Measurements from ENCODE around the gene PTPRZ1. TPM values are rescaled to one million over a fixed set of nuclear protein-coding genes. Genes with fewer than 3 reads are reported as not detected.

The PTPRZ1 gene
- total RNA-seq, 1 donor from 2014 or later = 0.65 TPM

DNA sequence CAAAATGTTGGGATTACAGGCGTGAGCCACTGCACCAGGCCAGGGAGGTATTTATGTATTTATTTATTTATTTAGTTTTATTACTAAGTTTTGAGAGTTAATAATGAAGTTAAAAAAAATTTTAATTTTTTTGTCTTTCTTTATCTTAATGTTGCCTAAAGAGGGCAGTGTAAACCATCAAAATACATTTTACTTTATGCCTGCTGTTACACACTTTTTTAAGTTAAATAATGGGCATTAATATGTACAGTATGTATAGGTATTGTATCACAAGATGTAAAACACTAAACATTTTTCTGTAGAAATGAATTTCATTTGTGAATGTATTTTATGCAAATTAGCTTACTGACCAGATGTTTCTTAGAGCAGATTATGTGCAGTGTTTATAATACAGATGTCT is 141.7 kb downstream of the PTPRZ1 start:
- no peak for DNase-seq
- no peak for ATAC-seq (ENCODE audit: poor library complexity)
- intact Hi-C loops (cut with DNase I) = no loop called here

- intact Hi-C loops (cut with DNase I) = no loop called here
- DNase-seq = no peak
- ATAC-seq (ENCODE audit: poor library complexity) = no peak
These were observed 145.1 kb downstream of the PTPRZ1 start for GRCh38 chr7:122018032-122018431.

DNA sequence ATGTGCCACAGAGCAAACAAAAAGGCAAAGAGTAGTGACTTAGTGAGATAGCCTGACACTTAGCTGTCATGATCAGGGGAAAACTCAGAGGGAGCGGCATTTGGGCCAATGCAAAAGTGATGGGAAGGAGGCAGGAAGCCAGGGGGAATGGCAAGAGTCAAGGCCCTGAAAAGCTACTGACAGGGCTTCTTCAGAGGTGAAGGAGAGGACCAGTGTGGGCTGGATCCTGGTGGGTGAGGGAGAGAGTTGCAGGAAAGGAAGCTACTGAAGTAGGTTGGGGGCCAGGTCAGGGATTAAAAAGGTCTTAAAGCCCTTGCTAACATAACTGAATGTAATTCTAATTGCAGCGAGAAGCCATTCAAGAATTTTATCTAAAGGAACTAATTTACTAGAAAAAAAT is 154.1 kb downstream of the PTPRZ1 start:
- ATAC-seq (ENCODE audit: poor library complexity) (no peak), DNase-seq (no peak)
- intact Hi-C loops (cut with DNase I) = no loop called here

- DNase-seq = no peak
- no peak for ATAC-seq (ENCODE audit: poor library complexity)
- intact Hi-C loops (cut with DNase I) = no loop called here
These were observed 160.7 kb downstream of the PTPRZ1 start for GRCh38 chr7:122033641-122034040.

DNA sequence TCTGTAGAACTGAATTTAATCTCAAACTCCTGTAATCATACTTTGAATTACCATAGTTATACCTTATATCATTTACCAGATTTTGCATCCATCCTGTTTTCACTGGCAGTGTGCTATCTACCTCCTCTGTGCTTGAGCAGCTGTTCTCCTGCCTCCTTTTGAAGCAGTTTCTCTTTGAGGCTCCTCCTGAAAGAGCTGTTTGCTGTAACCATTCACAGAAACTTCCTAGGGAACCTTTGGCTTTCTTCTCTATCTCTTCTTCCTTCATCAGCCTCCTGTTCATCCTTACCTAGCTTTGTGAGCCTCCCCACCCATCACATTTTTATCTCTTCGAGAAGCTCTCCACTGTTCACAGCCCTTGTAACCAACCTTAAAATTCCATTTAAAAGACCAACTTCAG is 162.9 kb downstream of the PTPRZ1 start:
- ATAC-seq (ENCODE audit: poor library complexity) (no peak), DNase-seq (no peak)
- intact Hi-C loops (cut with DNase I) = no loop called here

DNA sequence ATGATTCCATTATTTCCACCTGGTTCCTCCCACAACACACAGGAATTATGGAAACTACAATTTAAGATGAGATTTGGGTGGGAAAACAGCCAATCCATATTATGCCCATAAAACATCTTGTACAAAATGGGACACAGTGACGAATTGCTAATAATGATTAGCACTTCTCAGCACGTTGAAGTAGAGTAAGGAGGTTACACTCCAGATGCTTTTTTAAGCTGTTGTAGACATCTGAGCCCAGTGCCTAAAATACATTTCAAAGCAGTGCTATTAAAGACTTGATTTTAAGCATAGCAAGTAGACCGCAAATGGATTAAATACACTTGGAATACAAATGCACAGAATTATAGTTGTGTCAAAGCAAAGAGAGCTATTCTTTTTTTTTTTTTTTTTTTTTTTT is 165.2 kb downstream of the PTPRZ1 start:
- ATAC-seq (ENCODE audit: poor library complexity) (no peak), DNase-seq (no peak)
- intact Hi-C loops (cut with DNase I) = no loop called here

- ATAC-seq (ENCODE audit: poor library complexity) (no peak), DNase-seq (no peak)
- intact Hi-C loops (cut with DNase I) = no loop called here
These were observed 165.9 kb downstream of the PTPRZ1 start for GRCh38 chr7:122038904-122039303.

DNA sequence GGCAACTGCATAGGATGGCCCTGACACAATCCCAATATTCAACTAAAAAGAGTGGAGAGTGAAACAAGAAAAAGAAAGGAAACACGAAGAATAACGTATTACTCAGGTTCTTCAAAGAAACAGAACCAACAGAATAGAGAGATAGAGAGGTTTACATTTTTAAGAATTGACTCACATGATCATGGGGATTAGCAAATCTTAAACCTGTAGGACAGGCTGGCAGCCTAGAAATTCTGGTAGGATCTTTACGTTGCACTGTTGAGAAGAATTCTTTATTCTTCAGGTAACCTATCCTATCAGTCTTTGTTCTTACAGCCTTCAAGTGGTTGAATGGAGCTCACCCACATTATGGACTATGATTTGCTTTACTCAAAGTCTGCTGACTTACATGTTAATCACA is 167.2 kb downstream of the PTPRZ1 start:
- DNase-seq (no peak), ATAC-seq (ENCODE audit: poor library complexity) (no peak)
- intact Hi-C loops (cut with DNase I) = no loop called here

- ATAC-seq (ENCODE audit: poor library complexity) (no peak), DNase-seq (no peak)
- intact Hi-C loops (cut with DNase I) = no loop called here
These were observed 173.4 kb downstream of the PTPRZ1 start for GRCh38 chr7:122046402-122046801.

- DNase-seq = no peak
- no peak for ATAC-seq (ENCODE audit: poor library complexity)
- intact Hi-C loops (cut with DNase I) = no loop called here
These were observed 181.4 kb downstream of the PTPRZ1 start for GRCh38 chr7:122054393-122054792.

DNA sequence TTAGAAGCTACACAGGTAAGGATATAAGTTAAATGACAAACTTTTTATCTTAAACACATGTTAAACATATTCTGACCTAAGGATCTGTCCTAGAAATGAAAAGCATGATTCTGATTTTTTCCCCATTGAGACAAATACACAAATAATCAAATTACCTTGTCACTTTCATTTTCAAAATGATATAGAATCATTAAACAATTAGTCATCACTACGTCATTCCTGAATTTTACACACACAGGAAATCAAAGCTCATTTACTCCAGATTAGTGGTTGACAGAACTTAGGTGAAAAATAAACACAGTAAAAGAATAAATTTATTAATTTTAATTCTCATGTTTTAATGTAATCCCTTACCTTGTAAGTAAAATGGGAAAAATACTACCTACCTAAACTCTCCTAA is 182.1 kb downstream of the PTPRZ1 start:
- no peak for DNase-seq
- no peak for ATAC-seq (ENCODE audit: poor library complexity)
- intact Hi-C loops (cut with DNase I) = no loop called here

DNA sequence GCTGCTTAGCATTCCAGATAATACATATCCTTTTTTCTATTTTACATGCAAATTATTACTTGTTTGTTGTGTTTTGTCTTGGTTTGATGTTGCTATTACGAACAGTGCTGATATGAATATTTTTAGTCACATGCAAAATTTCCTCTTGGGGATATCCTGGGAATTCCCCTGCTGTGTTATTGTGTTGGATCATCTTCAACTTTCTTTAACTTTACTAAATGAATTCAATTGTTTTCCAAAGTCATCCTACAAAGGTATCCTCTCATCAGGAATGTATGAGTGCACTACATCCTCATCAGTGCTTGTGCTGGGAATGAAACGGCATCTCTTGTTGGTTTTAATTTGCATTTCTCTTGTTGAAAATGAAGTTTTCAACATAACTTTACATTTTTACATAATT is 184.0 kb downstream of the PTPRZ1 start:
- no peak for ATAC-seq (ENCODE audit: poor library complexity)
- no peak for DNase-seq
- intact Hi-C loops (cut with DNase I) = no loop called here

- DNase-seq = no peak
- intact Hi-C loops (cut with DNase I) = no loop called here
- no peak for ATAC-seq (ENCODE audit: poor library complexity)
These were observed 186.6 kb downstream of the PTPRZ1 start for GRCh38 chr7:122059542-122059941.

DNA sequence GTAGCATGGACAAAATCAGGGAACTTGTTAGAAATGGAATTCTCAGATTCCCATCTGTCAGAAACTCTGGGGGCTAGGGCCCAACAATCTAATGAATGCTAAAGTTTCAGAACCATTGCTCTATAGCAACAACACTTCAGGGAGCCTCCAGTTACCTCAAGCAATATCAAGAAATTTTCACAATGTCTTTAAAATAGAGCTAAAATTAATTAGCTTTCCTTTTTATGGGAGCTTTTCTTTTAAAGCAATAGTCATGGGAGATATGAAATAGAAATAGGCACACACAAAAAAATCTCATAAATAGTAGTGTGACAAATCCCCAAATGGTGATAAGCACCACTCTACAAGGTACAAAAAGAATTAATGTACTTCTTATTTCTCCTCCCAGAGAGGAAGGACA is 190.2 kb downstream of the PTPRZ1 start:
- DNase-seq (no peak), ATAC-seq (ENCODE audit: poor library complexity) (no peak)
- intact Hi-C loops (cut with DNase I) = no loop called here

DNA sequence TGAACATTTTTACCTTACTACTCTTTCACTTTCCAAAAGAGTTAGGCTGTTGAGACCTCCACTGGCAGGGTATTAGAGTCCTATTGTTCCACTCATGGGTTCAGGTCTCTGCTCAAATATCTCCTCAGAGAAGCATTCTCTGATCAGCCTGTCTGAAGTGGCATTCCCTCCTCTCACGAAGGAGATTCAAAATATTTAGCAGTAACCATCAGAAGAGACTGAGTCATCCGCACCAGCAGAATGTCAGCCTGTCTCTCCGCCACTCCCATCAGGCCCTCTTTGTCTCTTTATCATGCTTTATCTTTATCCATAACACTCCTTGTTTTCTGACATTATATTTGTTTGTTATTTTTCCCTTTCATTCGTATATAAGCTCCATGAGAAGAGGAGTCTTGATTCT is 192.0 kb downstream of the PTPRZ1 start:
- intact Hi-C loops (cut with DNase I) = no loop called here
- ATAC-seq (ENCODE audit: poor library complexity) = no peak
- DNase-seq = no peak

- DNase-seq (no peak), ATAC-seq (ENCODE audit: poor library complexity) (no peak)
- intact Hi-C loops (cut with DNase I) = no loop called here
These were observed 194.1 kb downstream of the PTPRZ1 start for GRCh38 chr7:122067077-122067476.

DNA sequence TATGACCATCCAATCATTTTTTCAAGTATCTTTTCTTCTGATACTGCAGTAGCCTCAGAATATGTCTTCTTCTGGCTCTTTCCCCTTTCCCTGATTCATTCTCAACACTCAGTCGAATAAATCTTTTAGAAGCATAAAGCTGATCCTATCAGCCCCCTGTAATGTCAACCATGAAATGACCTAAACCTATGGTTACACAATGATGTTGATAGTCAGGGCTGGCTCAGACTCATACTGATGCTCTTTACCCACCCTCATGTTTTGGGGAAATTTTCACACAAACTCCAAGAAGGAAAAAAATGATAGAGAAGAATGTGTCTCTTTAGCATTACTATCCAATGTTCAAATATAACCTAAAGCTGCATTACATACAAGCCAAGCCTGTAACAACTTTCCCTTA is 195.1 kb downstream of the PTPRZ1 start:
- no peak for DNase-seq
- intact Hi-C loops (cut with DNase I) = no loop called here
- no peak for ATAC-seq (ENCODE audit: poor library complexity)

DNA sequence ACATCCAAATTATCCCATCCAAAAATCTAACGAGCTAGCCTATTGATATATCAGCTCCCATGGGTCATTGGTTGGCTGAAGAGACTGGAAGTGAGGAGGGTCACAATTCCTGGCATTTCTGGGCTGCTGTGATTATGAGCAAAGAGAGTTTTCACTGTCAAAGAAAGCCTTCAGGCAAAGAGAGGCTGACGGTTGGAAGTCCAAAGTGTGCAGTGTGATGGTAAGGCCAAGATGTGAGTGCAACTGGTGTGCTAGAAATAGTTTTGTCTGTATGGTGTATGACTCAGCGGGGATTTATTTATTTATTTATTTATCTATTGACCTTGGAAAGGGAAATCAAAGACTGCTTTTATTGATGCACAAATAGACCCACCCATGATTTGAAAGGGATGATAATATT is 196.0 kb downstream of the PTPRZ1 start:
- no peak for DNase-seq
- intact Hi-C loops (cut with DNase I) = no loop called here
- ATAC-seq (ENCODE audit: poor library complexity) = no peak

DNA sequence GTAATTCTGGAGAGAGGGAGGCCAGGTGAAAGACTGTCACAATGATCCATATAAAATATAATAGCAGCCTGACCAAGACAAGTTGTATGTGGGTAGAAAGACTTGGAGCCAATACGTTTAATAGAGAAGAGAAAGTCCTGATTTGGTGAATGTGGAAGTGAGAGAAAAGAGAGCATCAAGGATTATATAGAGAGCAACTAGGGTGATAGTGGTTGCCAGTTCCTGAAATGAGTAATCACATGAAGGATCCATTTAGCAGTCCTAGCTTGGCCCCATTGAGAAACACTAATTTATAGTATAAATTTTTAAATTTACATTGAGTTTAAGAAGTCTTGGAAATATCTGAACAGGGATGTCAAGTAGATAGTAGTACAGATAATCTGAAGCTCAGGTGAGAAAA is 197.1 kb downstream of the PTPRZ1 start:
- intact Hi-C loops (cut with DNase I) = no loop called here
- ATAC-seq (ENCODE audit: poor library complexity) (no peak), DNase-seq (no peak)

DNA sequence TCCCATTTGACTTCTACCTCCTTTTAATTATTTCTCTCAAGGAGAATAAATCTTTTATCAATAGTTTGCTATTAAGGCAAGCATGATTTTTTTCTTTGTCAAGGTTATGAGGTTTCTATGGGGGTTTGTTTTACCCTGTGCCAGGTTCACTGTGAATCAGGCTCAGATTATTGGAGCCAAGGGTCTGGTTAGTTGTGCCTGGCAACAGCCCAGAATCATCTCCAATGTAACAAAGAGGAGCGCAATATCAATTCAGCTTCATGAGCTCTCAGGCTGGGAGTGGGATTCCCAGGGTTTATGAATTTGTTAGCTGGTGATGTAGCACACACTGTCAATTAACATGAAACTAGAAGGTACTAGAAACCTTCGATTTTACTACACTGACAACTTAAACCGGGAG is 197.9 kb downstream of the PTPRZ1 start:
- intact Hi-C loops (cut with DNase I) = no loop called here
- no peak for DNase-seq

DNA sequence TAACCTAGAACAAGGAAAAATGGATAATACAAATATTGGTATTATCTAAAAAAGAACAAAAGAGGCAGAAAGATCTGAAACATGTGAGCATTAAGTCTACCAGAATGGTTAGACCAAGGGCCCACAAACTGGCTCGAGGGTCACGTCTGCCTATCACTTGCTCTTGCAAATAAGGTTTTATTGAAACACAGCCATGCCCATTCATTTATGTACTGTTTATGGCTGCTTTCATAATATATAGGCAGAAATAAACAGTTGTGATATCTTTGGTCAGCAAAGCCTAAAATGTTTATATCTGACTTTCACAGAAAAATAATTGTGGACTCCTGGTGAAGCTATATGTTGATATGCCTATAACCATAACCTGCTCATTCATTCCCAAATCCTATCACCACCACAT is 199.3 kb downstream of the PTPRZ1 start:
- DNase-seq = no peak

More for the DNA sequence above, 197.9 kb downstream of the PTPRZ1 start:
- ATAC-seq (ENCODE audit: poor library complexity) = no peak

More for the DNA sequence above, 199.3 kb downstream of the PTPRZ1 start:
- intact Hi-C loops (cut with DNase I) = no loop called here
- ATAC-seq (ENCODE audit: poor library complexity) = no peak

Measured in Right ventricle myocardium superior (tissue), 1 donor.